HG03097 (cell line): ENCODE measurements around the gene PHF23.

Experiments
- ATAC-seq: cut with Tn5 transposase; IDR thresholded peaks from one replicate; pipeline ENCODE4 v1.9.1; 2021; ENCODE audit not compliant: unreplicated experiment, low FRiP score

Gene PHF23

GRCh38 chr17:7239091-7240027, at the start of gene PHF23:
TSS of gene PHF23 (minus strand) at chr17:7239457. CDS start at chr17:7239279, 178 bp downstream.
- ATAC-seq, result peak; percentile 47

GRCh38 chr17:7285679-7286078, 46.4 kb upstream of the PHF23 start:
- ATAC-seq, result no peak

- no peak for ATAC-seq
Observed at GRCh38 chr17:7284911-7285310, 45.7 kb upstream of the PHF23 start.

GRCh38 chr17:7283471-7284216, 44.4 kb upstream of the PHF23 start:
- no peak for ATAC-seq

GRCh38 chr17:7282752-7283321, 43.6 kb upstream of the PHF23 start:
- no peak for ATAC-seq

GRCh38 chr17:7281953-7282751, 42.9 kb upstream of the PHF23 start:
- ATAC-seq, result no peak

GRCh38 chr17:7281074-7281952, 42.1 kb upstream of the PHF23 start, which contains the start of gene SLC2A4:
TSS of gene SLC2A4 (plus strand) at chr17:7281718. CDS start at chr17:7281935, 217 bp downstream.
- ATAC-seq, result no peak

GRCh38 chr17:7280519-7281073, 41.3 kb upstream of the PHF23 start:
- peak; percentile 51 for ATAC-seq

GRCh38 chr17:7279448-7279847, 40.2 kb upstream of the PHF23 start:
- no peak for ATAC-seq

GRCh38 chr17:7266784-7267183, 27.5 kb upstream of the PHF23 start:
- no peak for ATAC-seq

- ATAC-seq, result no peak
Observed at GRCh38 chr17:7263801-7264078, 24.5 kb upstream of the PHF23 start.

- ATAC-seq, result no peak
Observed at GRCh38 chr17:7262935-7263800, 23.9 kb upstream of the PHF23 start.

- no peak for ATAC-seq
Observed at GRCh38 chr17:7262192-7262934, 23.1 kb upstream of the PHF23 start, which contains the start of gene CLDN7. TSS of gene CLDN7 (minus strand) at chr17:7262478. CDS start at chr17:7262043, 435 bp downstream.

GRCh38 chr17:7261379-7262191, 22.3 kb upstream of the PHF23 start:
- ATAC-seq, result no peak

GRCh38 chr17:7260651-7261378, 21.6 kb upstream of the PHF23 start:
- ATAC-seq, result no peak

- ATAC-seq, result no peak
Observed at GRCh38 chr17:7260151-7260550, 20.9 kb upstream of the PHF23 start.
